Muscle of leg (tissue), 11 donors: ENCODE measurements around the gene LILRB2. TPM values are rescaled to one million over a fixed set of nuclear protein-coding genes. Genes with fewer than 3 reads are reported as not detected.
A peak's percentile ranks its signal among the peaks of the same experiment; 100 is the strongest.
"Not testable (repeated sequence)": the region's sequence is repeated elsewhere in the genome, so short reads cannot be mapped to it uniquely, and the experiment has no call there.

Experiments
- DNase-seq: peaks from one replicate; pipeline ENCODE4 v3.0.0; 2013
- H3K27ac ChIP-seq: one replicate; pipeline ENCODE4 v1.5.1; 2013; ENCODE audit warnings: mild to moderate bottlenecking, low read length, control low read depth
- H3K27me3 ChIP-seq: one replicate; pipeline ENCODE4 v1.6.1; 2013; ENCODE audit warnings: low read length; ENCODE audit not compliant: control insufficient read depth, insufficient read depth
- H3K36me3 ChIP-seq: one replicate; pipeline ENCODE4 v1.6.1; 2013; ENCODE audit warnings: low read length; ENCODE audit not compliant: control insufficient read depth, insufficient read depth
- H3K4me1 ChIP-seq: one replicate; pipeline ENCODE4 v1.6.1; 2013; ENCODE audit warnings: low read length; ENCODE audit not compliant: control insufficient read depth, insufficient read depth
- H3K4me3 ChIP-seq: one replicate; pipeline ENCODE4 v1.5.1; 2013; ENCODE audit warnings: low read length, control low read depth
- H3K9me3 ChIP-seq: replicated peaks from 2 replicates; pipeline ENCODE4 v1.6.1; 2013; ENCODE audit warnings: low read depth, low read length; ENCODE audit not compliant: control insufficient read depth
- WGBS: methylation state at CpG from one replicate; pipeline ENCODE4 v1.1.5; 2013; ENCODE audit warnings: missing lambda C conversion rate; ENCODE audit not compliant: insufficient coverage; 5-methylcytosine and 5-hydroxymethylcytosine counted together
- polyA plus RNA-seq, 8 donors: library from polyadenylated mRNA; unstranded; fragments of 120-200 nt; gene quantifications; one replicate each; pipeline versions ENCODE4 v1.2.1 to v1.2.3, GENCODE V29; 2013; ENCODE audit warnings: inconsistent platforms in 1 of 8, low replicate concordance in 1 of 8; ENCODE audit not compliant: insufficient read length in 8 of 8, insufficient read depth in 1 of 8
- total RNA-seq: library from RNA; stranded (reverse); fragments of 120-200 nt; gene quantifications from one replicate; pipeline ENCODE4 v1.2.4, GENCODE V29; 2013

The LILRB2 gene
- total and polyA plus RNA-seq, 9 donors, result 0.53 to 2.9 (median 2.1) TPM

DNA sequence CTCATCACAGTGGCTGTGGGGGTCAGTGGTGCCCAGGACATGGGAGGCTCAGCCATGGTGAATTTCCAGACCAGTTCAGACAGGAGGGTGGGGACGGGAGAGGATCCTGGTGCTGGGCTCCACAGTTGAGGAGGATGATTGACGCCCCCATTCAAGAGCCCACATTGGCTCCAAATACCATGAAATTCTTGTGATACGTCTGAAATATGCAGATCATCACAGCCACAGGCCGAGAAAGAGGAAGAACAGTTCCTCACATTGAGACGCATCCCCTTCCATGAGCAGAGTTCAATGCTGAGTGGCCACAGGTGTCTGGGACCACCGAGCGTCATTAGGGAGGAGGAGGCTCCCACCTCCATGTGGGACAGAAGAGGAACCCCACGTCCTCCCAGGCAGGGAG is 37.1 kb downstream of the LILRB2 start:
- no CpG with 5 or more reads among the region's 8 CpGs for WGBS
- not testable (repeated sequence) for H3K4me3 ChIP-seq, H3K27ac ChIP-seq, H3K4me1 ChIP-seq, H3K27me3 ChIP-seq, H3K36me3 ChIP-seq, H3K9me3 ChIP-seq, DNase-seq

- H3K27me3 ChIP-seq, H3K4me3 ChIP-seq, H3K4me1 ChIP-seq, DNase-seq, H3K27ac ChIP-seq, H3K9me3 ChIP-seq, H3K36me3 ChIP-seq: not testable (repeated sequence)
- no CpG with 5 or more reads among the region's 6 CpGs for WGBS
Measured at GRCh38 chr19:54242646-54243045, 38.3 kb downstream of the LILRB2 start, which contains the start of gene LILRA6. Gene LILRA6, minus strand, starts transcription at chr19:54242790.

DNA sequence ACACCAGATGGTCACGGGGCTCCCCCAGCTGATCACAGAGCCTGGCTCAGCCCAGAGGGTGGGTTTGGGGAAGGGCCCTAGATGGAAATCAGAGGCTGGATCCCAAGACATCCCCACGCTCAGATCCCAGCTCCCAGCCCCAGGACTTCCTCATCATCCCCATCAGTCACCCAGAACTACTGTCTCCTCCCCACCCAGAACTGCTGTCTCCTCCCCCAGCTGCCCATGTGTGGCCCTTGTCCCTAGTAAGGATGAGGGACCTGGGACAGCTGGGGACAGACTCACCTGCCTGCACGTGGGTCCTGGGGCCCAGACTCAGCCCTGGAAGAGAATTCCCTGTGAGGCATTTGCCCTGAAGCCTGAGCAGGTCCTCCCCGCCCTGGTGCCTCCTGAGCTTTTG is 38.7 kb downstream of the LILRB2 start:
- not testable (repeated sequence) for H3K27me3 ChIP-seq, DNase-seq, H3K4me3 ChIP-seq, H3K4me1 ChIP-seq, H3K9me3 ChIP-seq, H3K27ac ChIP-seq, H3K36me3 ChIP-seq
- WGBS, result 40% methylated on average over 1 of the region's 4 CpGs

GRCh38 chr19:54240372-54241336 is 40.3 kb downstream of the LILRB2 start:
- not testable (repeated sequence) for DNase-seq, H3K4me1 ChIP-seq

DNA sequence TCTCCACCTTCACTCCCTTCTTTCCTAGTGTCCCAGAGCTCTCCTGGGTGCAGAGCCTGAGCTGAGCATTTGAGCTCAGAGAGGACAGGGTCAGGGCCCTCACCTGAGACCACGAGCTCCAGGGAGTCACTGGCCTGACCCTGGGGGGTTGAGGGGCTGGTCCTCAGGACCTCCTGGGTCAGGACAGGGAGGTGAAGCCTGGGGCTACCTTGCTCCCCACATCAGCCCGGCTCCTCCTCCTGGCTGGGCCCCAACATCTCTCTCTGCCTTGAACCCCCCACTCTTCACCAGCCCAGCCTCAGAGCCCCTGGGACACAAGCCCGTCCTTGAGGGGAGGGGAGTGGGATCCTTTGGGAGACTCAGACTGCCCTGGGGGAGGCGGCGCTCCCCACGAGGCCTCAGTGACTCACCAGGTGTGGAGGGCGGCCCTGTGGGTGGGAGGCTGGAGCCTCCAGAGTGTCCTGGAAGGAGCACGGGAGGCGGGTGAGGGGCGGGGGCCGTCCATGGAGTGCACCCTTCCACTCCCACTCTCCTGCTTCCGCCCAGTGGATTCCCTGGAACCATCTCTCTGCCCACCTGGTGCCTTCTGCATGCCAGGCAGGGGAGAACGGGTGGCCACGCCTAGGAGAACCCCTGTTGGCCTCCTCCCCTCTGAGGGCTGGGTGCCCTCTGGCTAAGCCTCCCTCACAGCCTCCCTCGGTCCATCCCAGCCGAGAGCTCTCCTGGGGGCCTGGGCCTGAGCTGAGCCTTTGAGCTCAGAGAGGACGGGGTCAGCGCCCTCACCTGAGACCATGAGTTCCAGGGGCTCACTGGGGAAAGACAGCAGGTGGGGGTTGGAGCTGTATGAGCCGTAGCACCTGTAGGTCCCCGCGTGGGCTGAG is 41.2 kb downstream of the LILRB2 start:
- H3K27me3 ChIP-seq, H3K9me3 ChIP-seq, DNase-seq, H3K36me3 ChIP-seq, H3K4me1 ChIP-seq, H3K4me3 ChIP-seq, H3K27ac ChIP-seq: not testable (repeated sequence)
- 46% methylated on average over 6 of the region's 21 CpGs for WGBS

More at GRCh38 chr19:54240372-54241336, 40.3 kb downstream of the LILRB2 start:
- not testable (repeated sequence) for H3K9me3 ChIP-seq, H3K4me3 ChIP-seq, H3K36me3 ChIP-seq, H3K27me3 ChIP-seq, H3K27ac ChIP-seq
- WGBS, result 67% methylated on average over 4 of the region's 22 CpGs

DNA sequence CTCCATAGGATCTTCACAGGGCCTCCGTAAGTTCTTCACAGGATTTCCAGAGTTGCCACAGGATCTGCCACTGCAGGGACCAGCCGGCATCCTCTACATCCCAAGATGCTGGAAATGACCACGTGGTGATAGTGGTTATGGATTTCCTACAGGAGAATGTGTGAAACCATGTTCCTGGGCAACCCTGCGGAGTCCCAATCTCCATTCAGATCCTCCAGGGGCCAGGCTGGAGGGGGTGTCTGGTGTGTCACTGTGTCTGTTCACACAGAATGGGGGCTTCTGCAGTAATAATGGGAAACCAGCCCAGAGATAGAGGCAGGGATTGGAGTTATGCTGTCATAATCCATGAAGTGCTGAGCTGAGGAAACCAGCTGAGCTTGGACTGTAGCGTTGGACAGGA is 47.0 kb downstream of the LILRB2 start:
- WGBS, result 70% methylated on average over 4 of the region's 5 CpGs
- no peaks in the 10 kb centered on the region for H3K36me3 ChIP-seq
- DNase-seq, result no peak

DNA sequence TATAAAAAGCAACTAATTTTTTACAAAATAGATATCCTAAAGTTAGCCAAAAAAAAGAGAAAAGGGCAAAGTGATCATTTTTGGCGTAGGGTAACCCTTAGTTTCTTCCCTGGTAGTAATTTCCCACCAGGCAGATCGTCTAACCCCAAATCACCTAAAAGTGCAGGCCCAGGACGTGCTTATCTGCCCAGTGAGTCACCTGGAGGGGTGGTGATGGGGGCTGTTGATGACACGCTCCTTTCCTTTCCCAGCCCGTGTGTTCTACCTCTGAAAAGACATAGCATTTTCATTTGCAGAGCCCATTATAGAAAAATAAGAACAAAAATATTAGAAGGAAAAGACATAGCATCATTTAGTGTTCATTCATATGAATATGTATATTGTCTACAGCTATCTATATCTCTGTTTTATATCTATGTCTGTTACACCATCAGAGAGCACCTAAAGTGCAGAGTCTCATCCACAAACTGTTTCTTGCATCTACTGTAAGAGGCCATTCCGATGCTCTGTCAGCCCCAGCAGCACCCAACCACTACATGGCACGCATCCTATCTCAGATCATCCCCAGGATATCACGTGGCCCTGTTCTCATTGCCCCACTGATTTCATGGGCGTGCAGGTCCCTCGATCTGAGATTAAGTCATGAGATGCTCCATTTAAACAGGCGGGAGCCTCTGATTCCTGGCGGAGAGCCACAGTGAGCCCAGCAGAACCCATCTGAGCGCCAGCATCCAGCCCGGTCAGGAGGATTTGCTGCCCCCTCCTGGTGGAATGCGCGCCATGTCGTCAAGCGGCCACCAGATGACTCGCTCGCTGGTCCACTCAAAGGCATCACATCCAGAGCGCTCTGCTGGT is 49.6 kb downstream of the LILRB2 start:
- DNase-seq, result peak; percentile 77
- H3K4me1 ChIP-seq, result no peaks in the 10 kb centered on the region
- no peaks in the 10 kb centered on the region for H3K36me3 ChIP-seq
- H3K9me3 ChIP-seq, result no peaks in the 10 kb centered on the region
- no peak overlapping the region for H3K27ac ChIP-seq
- no peaks in the 10 kb centered on the region for H3K27me3 ChIP-seq
- WGBS, result 6% methylated on average over 16 of the region's 21 CpGs
- no peak overlapping the region for H3K4me3 ChIP-seq

More for the DNA sequence above, 47.0 kb downstream of the LILRB2 start:
- H3K4me1 ChIP-seq, result no peaks in the 10 kb centered on the region
- H3K27me3 ChIP-seq, result no peaks in the 10 kb centered on the region
- no peak overlapping the region for H3K4me3 ChIP-seq
- H3K9me3 ChIP-seq, result no peaks in the 10 kb centered on the region
- no peak overlapping the region for H3K27ac ChIP-seq

DNA sequence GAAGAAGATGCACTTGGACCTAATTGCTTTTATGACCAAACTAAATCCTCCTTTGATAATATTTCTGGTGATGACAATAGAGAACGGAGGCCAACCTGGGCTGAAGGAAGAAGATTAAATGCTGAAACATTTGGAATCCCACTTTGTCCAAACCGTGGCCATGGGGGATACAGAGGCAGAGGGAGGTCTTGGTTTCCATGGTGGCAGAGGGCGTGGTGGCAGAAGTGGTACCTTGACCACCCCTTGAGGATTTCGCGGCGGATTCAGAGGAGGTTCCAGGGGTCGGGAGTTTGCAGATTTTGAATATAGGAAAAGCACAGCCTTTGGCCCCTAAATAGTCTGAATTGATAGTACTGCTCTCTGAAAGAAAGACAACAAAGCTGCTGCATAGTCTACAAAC is 50.9 kb downstream of the LILRB2 start:
- no peak for DNase-seq
- Histone ChIP-seq H3K4me3 (no peak overlapping the region), H3K27me3 (no peaks in the 10 kb centered on the region), H3K27ac (no peak overlapping the region), H3K36me3 (no peaks in the 10 kb centered on the region), H3K9me3 (no peaks in the 10 kb centered on the region), H3K4me1 (no peaks in the 10 kb centered on the region)
- 87% methylated on average over 7 of the region's 7 CpGs for WGBS

DNA sequence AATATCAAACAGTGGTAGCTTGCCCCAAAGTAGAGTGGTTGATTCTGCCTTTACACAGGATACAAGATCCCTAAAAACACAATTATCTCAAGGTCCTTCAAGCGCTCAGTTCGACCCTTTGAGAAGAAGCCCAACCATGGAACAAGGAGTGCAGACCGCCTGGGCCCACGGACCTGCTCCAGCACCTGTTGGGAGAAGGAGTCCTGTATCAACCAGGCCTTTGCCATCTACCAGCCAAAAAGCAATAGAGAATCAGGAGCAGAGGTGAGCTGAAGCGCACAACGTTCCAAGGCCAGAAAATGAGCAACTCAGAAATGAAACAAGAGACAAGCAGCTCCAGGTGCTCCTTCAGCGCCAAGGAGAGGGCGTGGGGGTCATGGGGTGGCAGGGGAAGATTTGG is 51.8 kb downstream of the LILRB2 start:
- no peak overlapping the region for H3K27ac ChIP-seq
- no peaks in the 10 kb centered on the region for H3K36me3 ChIP-seq
- DNase-seq, result no peak
- no peaks in the 10 kb centered on the region for H3K27me3 ChIP-seq
- H3K4me3 ChIP-seq, result no peak overlapping the region
- 78% methylated on average over 8 of the region's 8 CpGs for WGBS
- H3K9me3 ChIP-seq, result no peaks in the 10 kb centered on the region
- H3K4me1 ChIP-seq, result no peaks in the 10 kb centered on the region
